Measurements from ENCODE around the gene LRRC75A. TPM values are rescaled to one million over a fixed set of nuclear protein-coding genes. Genes with fewer than 3 reads are reported as not detected.
"Not testable (repeated sequence)": the region's sequence is repeated elsewhere in the genome, so short reads cannot be mapped to it uniquely, and the experiment has no call there.

The LRRC75A gene
- total RNA-seq, 2 experiments from 2014 or later, result 1.8 to 2.3 TPM

DNA sequence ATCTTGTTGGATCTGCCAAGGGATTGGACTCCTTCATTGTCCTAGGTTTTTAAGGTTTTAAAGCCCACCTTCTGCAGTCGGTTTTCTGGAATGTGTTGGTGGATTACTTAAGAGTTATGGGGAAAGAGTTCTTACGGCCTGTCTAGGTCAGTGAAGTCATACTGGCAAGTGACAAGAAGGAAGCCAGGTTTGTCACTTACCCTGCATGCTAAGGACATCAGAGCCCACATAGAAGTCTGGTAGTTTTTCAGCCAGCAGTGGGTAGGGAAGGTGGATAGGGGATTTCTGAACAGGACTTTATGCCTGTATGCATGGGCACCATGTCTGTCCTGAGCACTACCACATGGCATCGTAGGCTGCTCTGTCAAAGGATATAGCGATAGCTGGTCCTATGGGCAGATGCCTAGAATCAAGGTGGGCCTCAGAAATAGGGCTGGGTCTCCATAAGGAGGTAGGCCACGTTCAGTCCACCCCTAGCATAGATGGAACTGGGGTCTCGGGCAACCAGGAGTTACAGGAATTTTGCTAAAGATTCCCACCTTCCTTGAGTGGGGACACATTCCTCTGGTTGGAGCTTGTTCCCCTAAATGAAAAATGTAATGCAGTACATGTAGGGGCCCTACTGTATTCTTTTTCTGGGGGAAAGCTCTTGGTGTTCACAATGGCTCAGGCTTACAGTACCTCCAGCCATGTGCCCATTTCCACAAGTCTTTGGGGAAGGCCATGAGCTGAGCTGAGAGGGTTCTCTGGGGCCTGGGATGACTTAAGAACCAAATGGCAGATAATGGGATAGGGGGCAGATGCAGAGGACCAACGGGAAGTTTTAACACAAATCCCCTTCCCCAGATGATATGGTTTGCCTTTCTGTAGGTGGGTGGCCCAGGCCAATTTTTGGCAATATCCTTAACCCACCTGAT, 49.1 kb downstream of the LRRC75A start:
- H3K27ac Mint-ChIP-seq, result peak overlapping the region; percentile 91
- ChIA-PET CTCF (interaction anchor here (1.2 to 2.1 kb wide), 7 partner anchors 10 to 147 kb away, joined by 3 to 12 read pairs (median 5); no protein-coding TSS in a partner anchor), POLR2A (interaction anchor here (1.0 to 11.6 kb wide), 13 partner anchors 10 to 91 kb away, joined by 3 to 200 read pairs (median 5); partner anchors contain the start of genes CENPV, TRPV2 and UBB)
- no peaks in the 10 kb centered on the region for H3K9me3 Mint-ChIP-seq
- intact Hi-C loops (cut with micrococcal nuclease), result no loop called here
- ATAC-seq, result no peak
- peaks cover 71% of the 10 kb centered on the region for H3K36me3 Mint-ChIP-seq (ENCODE audit: low read depth)
- peaks cover 60% of the 10 kb centered on the region for H3K4me1 Mint-ChIP-seq (ENCODE audit: low read depth)
- H3K27me3 Mint-ChIP-seq, result no peaks in the 10 kb centered on the region
- DNase-seq, result no peak
- H3K4me3 Mint-ChIP-seq, result peak overlapping the region; percentile 96
- TF ChIP-seq, protein P1, sequence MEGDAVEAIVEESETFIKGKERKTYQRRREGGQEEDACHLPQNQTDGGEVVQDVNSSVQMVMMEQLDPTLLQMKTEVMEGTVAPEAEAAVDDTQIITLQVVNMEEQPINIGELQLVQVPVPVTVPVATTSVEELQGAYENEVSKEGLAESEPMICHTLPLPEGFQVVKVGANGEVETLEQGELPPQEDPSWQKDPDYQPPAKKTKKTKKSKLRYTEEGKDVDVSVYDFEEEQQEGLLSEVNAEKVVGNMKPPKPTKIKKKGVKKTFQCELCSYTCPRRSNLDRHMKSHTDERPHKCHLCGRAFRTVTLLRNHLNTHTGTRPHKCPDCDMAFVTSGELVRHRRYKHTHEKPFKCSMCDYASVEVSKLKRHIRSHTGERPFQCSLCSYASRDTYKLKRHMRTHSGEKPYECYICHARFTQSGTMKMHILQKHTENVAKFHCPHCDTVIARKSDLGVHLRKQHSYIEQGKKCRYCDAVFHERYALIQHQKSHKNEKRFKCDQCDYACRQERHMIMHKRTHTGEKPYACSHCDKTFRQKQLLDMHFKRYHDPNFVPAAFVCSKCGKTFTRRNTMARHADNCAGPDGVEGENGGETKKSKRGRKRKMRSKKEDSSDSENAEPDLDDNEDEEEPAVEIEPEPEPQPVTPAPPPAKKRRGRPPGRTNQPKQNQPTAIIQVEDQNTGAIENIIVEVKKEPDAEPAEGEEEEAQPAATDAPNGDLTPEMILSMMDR (IDR thresholded peaks at IDR 0.05), result no peak

DNA sequence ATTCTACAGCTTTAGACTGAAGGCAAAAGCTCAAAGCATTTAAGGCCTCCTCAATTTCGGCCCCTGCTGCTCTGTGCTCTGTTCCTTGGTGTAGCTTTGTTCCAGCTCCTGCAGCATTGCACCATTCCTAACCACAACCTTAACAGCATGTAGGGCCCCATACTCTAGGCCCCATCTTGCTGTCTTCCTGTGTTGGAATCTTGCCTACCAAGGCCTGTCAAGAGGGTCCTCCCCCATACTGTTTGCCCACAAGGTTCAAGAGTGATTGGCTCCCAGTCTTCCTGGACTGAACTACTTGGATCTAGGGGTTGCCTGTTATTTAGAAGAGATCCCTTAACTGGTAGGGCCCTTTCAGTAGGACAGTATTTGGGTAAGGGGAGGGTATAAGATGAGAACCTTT, 49.9 kb downstream of the LRRC75A start:
- POLR2A ChIA-PET, result interaction anchor here (0.6 to 11.6 kb wide), 7 partner anchors 10 to 90 kb away, joined by 3 to 200 read pairs (median 22); partner anchors contain the start of genes CENPV, TRPV2 and UBB
- CTCF ChIA-PET, result interaction anchor here (1.2 to 2.4 kb wide), 9 partner anchors 9 to 147 kb away, joined by 3 to 12 read pairs (median 6); partner anchors contain the start of gene TRPV2
- no peak for ATAC-seq
- TF ChIP-seq, protein P1 (IDR thresholded peaks at IDR 0.05), result no peak
- intact Hi-C loops (cut with micrococcal nuclease), result no loop called here
- no peaks in the 10 kb centered on the region for H3K9me3 Mint-ChIP-seq
- DNase-seq, result no peak
- H3K36me3 Mint-ChIP-seq (ENCODE audit: low read depth), result peaks cover 67% of the 10 kb centered on the region
- peak overlapping the region; percentile 91 for H3K27ac Mint-ChIP-seq
- no peaks in the 10 kb centered on the region for H3K27me3 Mint-ChIP-seq
- H3K4me3 Mint-ChIP-seq, result peak overlapping the region; percentile 96
- H3K4me1 Mint-ChIP-seq (ENCODE audit: low read depth), result peaks cover 59% of the 10 kb centered on the region

DNA sequence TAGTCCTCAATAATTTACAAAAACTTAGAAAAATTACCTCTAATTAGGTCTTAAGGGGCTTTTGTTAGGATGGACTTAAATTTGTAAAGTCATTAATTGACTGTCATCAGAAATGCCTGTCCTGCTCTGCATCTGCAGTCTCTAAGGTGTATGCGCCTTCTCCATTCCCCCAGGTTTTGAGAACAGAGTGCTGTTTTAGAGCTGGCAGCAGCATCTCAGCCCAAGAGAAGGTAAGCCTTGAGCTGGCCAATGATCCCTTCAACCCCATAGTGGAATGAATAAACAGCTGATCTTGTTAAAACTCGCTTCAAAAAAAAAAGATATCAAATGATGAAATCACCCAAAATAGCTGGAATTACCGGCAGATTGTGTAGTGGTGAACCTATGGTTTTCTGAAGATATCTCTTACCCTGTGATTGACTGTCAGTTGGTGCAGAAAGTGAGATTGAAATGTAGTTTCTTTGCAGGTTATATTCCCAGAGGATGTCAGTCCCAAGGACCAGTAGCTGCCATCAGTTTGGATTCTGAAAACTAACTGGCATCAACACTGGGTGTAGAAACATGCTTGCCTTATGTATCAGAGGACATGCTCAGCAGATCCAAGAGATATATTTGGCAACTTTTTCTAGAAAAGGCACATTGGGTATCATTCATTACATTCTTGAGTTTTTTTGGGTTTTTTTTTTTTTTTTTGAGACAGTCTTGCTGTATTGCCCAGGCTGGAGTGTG, 50.9 kb downstream of the LRRC75A start:
- POLR2A ChIA-PET, result interaction anchor here (0.6 to 11.6 kb wide), 13 partner anchors 9 to 89 kb away, joined by 3 to 200 read pairs (median 9); partner anchors contain the start of genes CENPV, TRPV2 and UBB
- DNase-seq (no peak), ATAC-seq (no peak)
- TF ChIP-seq, protein P1 (IDR thresholded peaks at IDR 0.05), result no peak
- Mint-ChIP-seq H3K27ac (peak overlapping the region; percentile 91), H3K9me3 (no peaks in the 10 kb centered on the region), H3K36me3 (ENCODE audit: low read depth) (peaks cover 61% of the 10 kb centered on the region), H3K4me3 (peak overlapping the region; percentile 96), H3K27me3 (no peaks in the 10 kb centered on the region), H3K4me1 (ENCODE audit: low read depth) (peaks cover 55% of the 10 kb centered on the region)
- intact Hi-C loops (cut with micrococcal nuclease), result no loop called here
- CTCF ChIA-PET, result interaction anchor here (0.8 to 2.4 kb wide), 10 partner anchors 10 to 149 kb away, joined by 3 to 12 read pairs (median 6); partner anchors contain the start of gene TRPV2

DNA sequence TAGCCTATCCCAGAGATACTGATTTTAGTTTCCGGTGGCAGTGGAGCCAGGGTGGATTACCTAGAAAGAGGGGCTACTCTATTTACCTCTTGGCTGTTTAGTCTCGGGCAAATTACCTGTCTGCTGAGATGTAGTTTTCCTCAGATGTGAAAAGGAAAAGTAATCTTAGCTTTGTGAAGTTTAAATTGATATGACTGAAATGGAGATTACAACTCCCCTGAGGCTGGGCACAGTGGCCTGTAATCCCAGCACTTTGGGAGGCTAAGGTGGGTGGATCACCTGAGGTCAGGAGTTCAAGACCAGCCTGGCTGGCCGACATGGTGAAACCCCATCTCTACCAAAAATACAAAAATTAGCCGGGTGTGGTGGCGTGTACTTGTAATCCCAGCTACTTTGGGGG, 51.6 kb downstream of the LRRC75A start:
- H3K36me3 Mint-ChIP-seq (ENCODE audit: low read depth), result peaks cover 57% of the 10 kb centered on the region
- H3K4me3 Mint-ChIP-seq, result peak overlapping the region; percentile 96
- CTCF ChIA-PET, result interaction anchor here (1.3 to 4.5 kb wide), 5 partner anchors 12 to 81 kb away, joined by 3 to 39 read pairs (median 11); partner anchors contain the start of gene TRPV2
- peaks cover 51% of the 10 kb centered on the region for H3K4me1 Mint-ChIP-seq (ENCODE audit: low read depth)
- H3K27me3 Mint-ChIP-seq; intact Hi-C loops (cut with micrococcal nuclease); H3K9me3 Mint-ChIP-seq; DNase-seq; ATAC-seq: not testable (repeated sequence)
- POLR2A ChIA-PET, result interaction anchor here (0.7 to 11.6 kb wide), 15 partner anchors 8 to 1743 kb away, joined by 3 to 200 read pairs (median 6); partner anchors contain the start of genes ALKBH5, CENPV, TRPV2 and UBB
- H3K27ac Mint-ChIP-seq, result peak overlapping the region; percentile 97

All from activated CD8-positive, alpha-beta T cell treated with anti-CD3 and anti-CD28 coated beads for 36 hours (primary cell).